Immature natural killer cell (primary cell): ENCODE results near the gene SLC19A1. TPM values are rescaled to one million over a fixed set of nuclear protein-coding genes. Genes with fewer than 3 reads are reported as not detected.
"Not testable (repeated sequence)": the region's sequence is repeated elsewhere in the genome, so short reads cannot be mapped to it uniquely, and the experiment has no call there.

ENCODE experiments used
- DNase-seq, 3 donors: peaks; one replicate each; pipeline ENCODE4 v3.0.0; 2022; ENCODE audit warnings: mixed read lengths in 1 of 3
- H3K27ac Mint-ChIP-seq, 6 donors: one replicate each; pipeline ENCODE4 v1.8.0; 2020; ENCODE audit warnings: mixed read lengths in 6 of 6, mild to moderate bottlenecking in 5 of 6, inconsistent platforms in 4 of 6, moderate library complexity in 3 of 6
- H3K27me3 Mint-ChIP-seq, 3 donors: one replicate each; pipeline ENCODE4 v1.8.0; 2020 to 2021; ENCODE audit warnings: low read depth in 3 of 3, mild to moderate bottlenecking in 3 of 3, mixed read lengths in 3 of 3, moderate library complexity in 3 of 3, inconsistent platforms in 1 of 3
- H3K36me3 Mint-ChIP-seq, 3 donors: one replicate each; pipeline ENCODE4 v1.8.0; 2020; ENCODE audit warnings: mixed read lengths in 3 of 3, inconsistent platforms in 2 of 3, mild to moderate bottlenecking in 2 of 3
- H3K4me1 Mint-ChIP-seq, 2 donors: one replicate each; pipeline ENCODE4 v1.8.0; 2020; ENCODE audit warnings: inconsistent platforms in 2 of 2, mild to moderate bottlenecking in 2 of 2, mixed read lengths in 2 of 2, moderate library complexity in 1 of 2
- H3K4me3 Mint-ChIP-seq, 5 donors: one replicate each; pipeline ENCODE4 v1.8.0; 2020; ENCODE audit warnings: mild to moderate bottlenecking in 5 of 5, mixed read lengths in 5 of 5, inconsistent platforms in 3 of 5, moderate library complexity in 3 of 5
- H3K9me3 Mint-ChIP-seq, 6 donors: one replicate each; pipeline ENCODE4 v1.8.0; 2020; ENCODE audit warnings: mild to moderate bottlenecking in 6 of 6, mixed read lengths in 6 of 6, inconsistent platforms in 4 of 6, moderate library complexity in 3 of 6
- polyA plus RNA-seq, 3 donors: library from polyadenylated mRNA; unstranded; fragments of 300-500 nt; fragmentation: Illumina TruSeq; gene quantifications; one replicate each; pipeline ENCODE4 v1.2.3, GENCODE V29; 2021

SLC19A1 gene
- polyA plus RNA-seq, 3 donors from 2014 or later: 0.84 to 7.1 (median 1.7) TPM

GRCh38 chr21:45573452-45574035 is 31.3 kb upstream of the SLC19A1 start:
- H3K36me3 Mint-ChIP-seq: no peaks in the 10 kb centered on the region
- no peak for DNase-seq
- no peaks in the 10 kb centered on the region for H3K4me1 Mint-ChIP-seq
- H3K27me3 Mint-ChIP-seq: peaks cover 0 to 3% (median 0%) of the 10 kb centered on the region in 3 donors
- no peaks in the 10 kb centered on the region for H3K9me3 Mint-ChIP-seq
- H3K27ac Mint-ChIP-seq: no peak overlapping the region
- no peak overlapping the region for H3K4me3 Mint-ChIP-seq

GRCh38 chr21:45572783-45573451 is 30.7 kb upstream of the SLC19A1 start:
- Mint-ChIP-seq H3K27ac (no peak overlapping the region), H3K4me3 (no peak overlapping the region), H3K27me3 (peaks cover 0 to 3% (median 0%) of the 10 kb centered on the region in 3 donors)

GRCh38 chr21:45572231-45572630 is 30.0 kb upstream of the SLC19A1 start:
- Mint-ChIP-seq H3K9me3 (no peaks in the 10 kb centered on the region), H3K4me1 (no peaks in the 10 kb centered on the region), H3K27me3 (peaks cover 0 to 3% (median 2%) of the 10 kb centered on the region in 3 donors), H3K4me3 (no peak overlapping the region), H3K36me3 (no peaks in the 10 kb centered on the region), H3K27ac (no peak overlapping the region)
- DNase-seq: no peak

More at GRCh38 chr21:45572783-45573451, 30.7 kb upstream of the SLC19A1 start:
- DNase-seq: no peak
- Mint-ChIP-seq H3K9me3 (no peaks in the 10 kb centered on the region), H3K4me1 (no peaks in the 10 kb centered on the region), H3K36me3 (no peaks in the 10 kb centered on the region)

- Mint-ChIP-seq H3K27ac (no peak overlapping the region), H3K9me3 (no peaks in the 10 kb centered on the region), H3K4me3 (no peak overlapping the region), H3K4me1 (no peaks in the 10 kb centered on the region), H3K36me3 (no peaks in the 10 kb centered on the region), H3K27me3 (peaks cover 0 to 3% (median 2%) of the 10 kb centered on the region in 3 donors)
- no peak for DNase-seq
These were observed 29.4 kb upstream of the SLC19A1 start for GRCh38 chr21:45571641-45572040.

GRCh38 chr21:45570826-45571601 is 28.8 kb upstream of the SLC19A1 start:
- Mint-ChIP-seq H3K27me3 (peaks cover 0 to 3% (median 2%) of the 10 kb centered on the region in 3 donors), H3K4me3 (no peak overlapping the region), H3K4me1 (no peaks in the 10 kb centered on the region), H3K36me3 (no peaks in the 10 kb centered on the region), H3K27ac (no peak overlapping the region), H3K9me3 (no peaks in the 10 kb centered on the region)
- no peak for DNase-seq

- Mint-ChIP-seq H3K36me3 (no peaks in the 10 kb centered on the region), H3K4me3 (no peak overlapping the region), H3K4me1 (no peaks in the 10 kb centered on the region), H3K9me3 (no peaks in the 10 kb centered on the region), H3K27ac (no peak overlapping the region), H3K27me3 (peaks cover 0 to 5% (median 2%) of the 10 kb centered on the region in 3 donors)
- DNase-seq: no peak
These were observed 27.8 kb upstream of the SLC19A1 start for GRCh38 chr21:45570071-45570470.

GRCh38 chr21:45568383-45568782 is 26.1 kb upstream of the SLC19A1 start:
- H3K4me1 Mint-ChIP-seq: no peaks in the 10 kb centered on the region
- DNase-seq: no peak
- H3K36me3 Mint-ChIP-seq: no peaks in the 10 kb centered on the region
- H3K9me3 Mint-ChIP-seq: no peaks in the 10 kb centered on the region
- H3K27ac Mint-ChIP-seq: no peak overlapping the region
- H3K27me3 Mint-ChIP-seq: peaks cover 2 to 8% (median 4%) of the 10 kb centered on the region in 3 donors
- no peak overlapping the region for H3K4me3 Mint-ChIP-seq

GRCh38 chr21:45564137-45564536 is 21.9 kb upstream of the SLC19A1 start:
- H3K27ac Mint-ChIP-seq, H3K4me1 Mint-ChIP-seq, DNase-seq, H3K36me3 Mint-ChIP-seq, H3K9me3 Mint-ChIP-seq, H3K4me3 Mint-ChIP-seq: not testable (repeated sequence)
- H3K27me3 Mint-ChIP-seq: peaks cover 4 to 14% (median 9%) of the 10 kb centered on the region in 3 donors

GRCh38 chr21:45562965-45563364 is 20.7 kb upstream of the SLC19A1 start:
- no peak overlapping the region for H3K4me3 Mint-ChIP-seq
- no peaks in the 10 kb centered on the region for H3K36me3 Mint-ChIP-seq
- no peak for DNase-seq
- no peak overlapping the region for H3K27ac Mint-ChIP-seq
- no peaks in the 10 kb centered on the region for H3K9me3 Mint-ChIP-seq
- peaks cover 4 to 14% (median 9%) of the 10 kb centered on the region in 3 donors for H3K27me3 Mint-ChIP-seq
- H3K4me1 Mint-ChIP-seq: no peaks in the 10 kb centered on the region

- Mint-ChIP-seq H3K9me3 (no peaks in the 10 kb centered on the region), H3K27ac (no peak overlapping the region), H3K4me3 (no peak overlapping the region)
These were observed 20.2 kb upstream of the SLC19A1 start for GRCh38 chr21:45562402-45562801.

GRCh38 chr21:45561241-45561640 is 19.0 kb upstream of the SLC19A1 start:
- peaks cover 2 to 14% (median 9%) of the 10 kb centered on the region in 3 donors for H3K27me3 Mint-ChIP-seq
- H3K4me3 Mint-ChIP-seq, H3K36me3 Mint-ChIP-seq, H3K4me1 Mint-ChIP-seq, H3K9me3 Mint-ChIP-seq, DNase-seq, H3K27ac Mint-ChIP-seq: not testable (repeated sequence)

More at GRCh38 chr21:45562402-45562801, 20.2 kb upstream of the SLC19A1 start:
- H3K36me3 Mint-ChIP-seq: no peaks in the 10 kb centered on the region
- no peak for DNase-seq
- no peaks in the 10 kb centered on the region for H3K4me1 Mint-ChIP-seq
- H3K27me3 Mint-ChIP-seq: peaks cover 2 to 14% (median 9%) of the 10 kb centered on the region in 3 donors

GRCh38 chr21:45560106-45561021 is 18.1 kb upstream of the SLC19A1 start:
- Mint-ChIP-seq H3K27ac (no peak overlapping the region), H3K36me3 (no peaks in the 10 kb centered on the region), H3K4me1 (no peaks in the 10 kb centered on the region), H3K9me3 (no peaks in the 10 kb centered on the region), H3K27me3 (peaks cover 2 to 14% (median 6%) of the 10 kb centered on the region in 3 donors), H3K4me3 (no peak overlapping the region)
- no peak for DNase-seq
